Measurements from ENCODE around the gene ATP5F1D.

Gene ATP5F1D

DNA sequence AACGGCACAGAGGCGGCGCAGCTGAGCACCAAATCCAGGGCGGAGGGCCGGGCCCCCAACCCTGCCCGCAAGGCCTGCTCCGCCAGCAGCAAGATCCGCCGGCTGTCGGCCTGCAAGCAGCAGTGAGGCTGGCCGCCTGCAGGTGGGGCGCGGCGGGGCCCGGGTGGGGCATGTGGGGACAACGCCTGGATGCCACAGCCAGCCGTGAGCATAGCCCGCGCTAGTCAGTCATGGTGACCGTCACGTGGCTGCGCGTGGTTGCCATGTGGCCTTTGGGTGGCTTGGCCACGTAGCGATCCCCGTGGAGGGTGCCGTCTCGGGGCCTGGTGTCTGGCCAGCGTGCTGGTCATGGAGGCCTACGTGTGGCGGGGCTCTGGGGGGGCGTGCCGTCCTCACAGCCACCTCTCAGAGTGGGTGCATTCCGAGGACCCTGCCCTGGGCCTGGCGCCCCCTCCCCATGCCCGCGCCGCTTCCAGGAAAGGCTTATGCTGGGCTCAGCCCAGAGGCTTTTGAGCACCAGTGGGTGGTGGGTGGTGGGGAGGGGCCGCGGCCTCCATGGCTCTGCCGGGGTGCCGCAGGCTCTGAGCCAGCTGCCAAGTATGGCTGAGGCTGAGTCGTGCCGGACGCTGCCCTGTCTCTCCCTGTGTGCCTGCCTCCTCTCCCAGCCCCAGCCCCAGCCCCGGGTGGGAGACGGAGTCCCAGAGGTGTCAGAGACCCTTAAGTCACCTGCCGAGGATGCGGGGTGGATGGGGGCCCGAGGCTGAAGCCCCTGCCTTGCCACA, 14.8 kb upstream of the ATP5F1D start:
- no peak for FAIRE-seq
- TF ChIP-seq SPI1 (IDR thresholded peaks at IDR 0.05; ENCODE audit: low read depth, low read length) (no peak), PAX5 (IDR thresholded peaks at IDR 0.05; ENCODE audit: insufficient read depth, low read length, severe bottlenecking) (no peak), POLR2AphosphoS5 (IDR thresholded peaks at IDR 0.05; ENCODE audit: low read depth, low read length) (no peak), POU2F2 (IDR thresholded peaks at IDR 0.05; ENCODE audit: low read depth, low read length) (no peak), POLR2A (IDR thresholded peaks at IDR 0.05; ENCODE audit: low read depth, low read length) (no peak), TAF1 (IDR thresholded peaks at IDR 0.05; ENCODE audit: low read depth, low read length) (no peak)
- no peak for DNase-seq (ENCODE audit: insufficient read length, low spot score)

- no peak for FAIRE-seq
- no peak for TF ChIP-seq POU2F2 (IDR thresholded peaks at IDR 0.05; ENCODE audit: low read depth, low read length)
- TF ChIP-seq SPI1 (IDR thresholded peaks at IDR 0.05; ENCODE audit: low read depth, low read length) = no peak
- TF ChIP-seq POLR2A (IDR thresholded peaks at IDR 0.05; ENCODE audit: low read depth, low read length) = no peak
- no peak for TF ChIP-seq PAX5 (IDR thresholded peaks at IDR 0.05; ENCODE audit: insufficient read depth, low read length, severe bottlenecking)
- TF ChIP-seq TAF1 (IDR thresholded peaks at IDR 0.05; ENCODE audit: low read depth, low read length) = no peak
- TF ChIP-seq POLR2AphosphoS5 (IDR thresholded peaks at IDR 0.05; ENCODE audit: low read depth, low read length) = no peak
- DNase-seq (ENCODE audit: insufficient read length, low spot score) = no peak
These were observed 14.1 kb upstream of the ATP5F1D start for GRCh38 chr19:1227304-1228054.

DNA sequence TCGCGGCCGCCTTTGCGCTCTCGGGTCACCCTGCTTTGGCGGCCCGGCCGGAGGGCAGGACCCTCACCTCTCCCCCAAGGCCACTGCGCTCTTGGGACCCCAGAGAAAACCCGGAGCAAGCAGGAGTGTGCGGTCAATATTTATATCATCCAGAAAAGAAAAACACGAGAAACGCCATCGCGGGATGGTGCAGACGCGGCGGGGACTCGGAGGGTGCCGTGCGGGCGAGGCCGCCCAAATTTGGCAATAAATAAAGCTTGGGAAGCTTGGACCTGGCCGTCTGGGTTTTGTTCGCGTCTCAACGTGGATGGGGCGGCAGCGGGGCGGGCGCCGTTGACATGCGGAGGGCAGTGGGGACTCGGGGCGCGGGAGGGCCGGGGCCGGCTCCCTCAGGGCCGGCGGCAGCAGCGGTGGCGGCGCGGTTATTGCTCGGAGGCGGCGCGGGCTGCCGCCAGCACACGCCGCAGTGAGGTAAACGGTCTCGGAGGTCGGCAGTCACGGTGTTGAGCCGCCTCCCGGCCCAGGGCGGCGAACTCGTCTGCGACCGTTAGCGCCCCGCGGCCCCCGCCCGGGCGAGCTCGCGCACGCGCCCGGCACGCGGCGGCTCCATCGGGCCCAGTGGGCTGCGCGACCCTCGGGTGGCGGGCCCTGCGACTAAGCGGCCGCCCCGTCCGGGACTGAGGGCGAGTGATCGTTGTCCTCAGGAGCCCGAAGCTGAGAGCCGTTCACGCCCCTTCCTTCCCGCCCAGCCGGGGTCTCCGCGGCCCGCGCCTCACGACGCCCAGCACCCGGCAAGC, 13.2 kb upstream of the ATP5F1D start:
- no peak for FAIRE-seq
- TF ChIP-seq TAF1 (IDR thresholded peaks at IDR 0.05; ENCODE audit: low read depth, low read length) (no peak), POLR2A (IDR thresholded peaks at IDR 0.05; ENCODE audit: low read depth, low read length) (no peak), PAX5 (IDR thresholded peaks at IDR 0.05; ENCODE audit: insufficient read depth, low read length, severe bottlenecking) (no peak), SPI1 (IDR thresholded peaks at IDR 0.05; ENCODE audit: low read depth, low read length) (no peak), POLR2AphosphoS5 (IDR thresholded peaks at IDR 0.05; ENCODE audit: low read depth, low read length) (no peak), POU2F2 (IDR thresholded peaks at IDR 0.05; ENCODE audit: low read depth, low read length) (no peak)
- DNase-seq (ENCODE audit: insufficient read length, low spot score) = no peak

- TF ChIP-seq POLR2AphosphoS5 (IDR thresholded peaks at IDR 0.05; ENCODE audit: low read depth, low read length) (no peak), POLR2A (IDR thresholded peaks at IDR 0.05; ENCODE audit: low read depth, low read length) (no peak), TAF1 (IDR thresholded peaks at IDR 0.05; ENCODE audit: low read depth, low read length) (no peak), SPI1 (IDR thresholded peaks at IDR 0.05; ENCODE audit: low read depth, low read length) (no peak), POU2F2 (IDR thresholded peaks at IDR 0.05; ENCODE audit: low read depth, low read length) (no peak), PAX5 (IDR thresholded peaks at IDR 0.05; ENCODE audit: insufficient read depth, low read length, severe bottlenecking) (no peak)
- FAIRE-seq (no peak), DNase-seq (ENCODE audit: insufficient read length, low spot score) (no peak)
These were observed 12.3 kb upstream of the ATP5F1D start for GRCh38 chr19:1229056-1229923.

- no peak for TF ChIP-seq POLR2AphosphoS5 (IDR thresholded peaks at IDR 0.05; ENCODE audit: low read depth, low read length)
- TF ChIP-seq POU2F2 (IDR thresholded peaks at IDR 0.05; ENCODE audit: low read depth, low read length) = no peak
- TF ChIP-seq POLR2A (IDR thresholded peaks at IDR 0.05; ENCODE audit: low read depth, low read length) = no peak
- FAIRE-seq = no peak
These were observed 11.4 kb upstream of the ATP5F1D start for GRCh38 chr19:1229924-1230782.

GRCh38 chr19:1230783-1231489, 10.6 kb upstream of the ATP5F1D start:
- DNase-seq (ENCODE audit: insufficient read length, low spot score) (no peak), FAIRE-seq (no peak)
- no peak for TF ChIP-seq POLR2AphosphoS5 (IDR thresholded peaks at IDR 0.05; ENCODE audit: low read depth, low read length)

More at GRCh38 chr19:1229924-1230782, 11.4 kb upstream of the ATP5F1D start:
- DNase-seq (ENCODE audit: insufficient read length, low spot score) = no peak

DNA sequence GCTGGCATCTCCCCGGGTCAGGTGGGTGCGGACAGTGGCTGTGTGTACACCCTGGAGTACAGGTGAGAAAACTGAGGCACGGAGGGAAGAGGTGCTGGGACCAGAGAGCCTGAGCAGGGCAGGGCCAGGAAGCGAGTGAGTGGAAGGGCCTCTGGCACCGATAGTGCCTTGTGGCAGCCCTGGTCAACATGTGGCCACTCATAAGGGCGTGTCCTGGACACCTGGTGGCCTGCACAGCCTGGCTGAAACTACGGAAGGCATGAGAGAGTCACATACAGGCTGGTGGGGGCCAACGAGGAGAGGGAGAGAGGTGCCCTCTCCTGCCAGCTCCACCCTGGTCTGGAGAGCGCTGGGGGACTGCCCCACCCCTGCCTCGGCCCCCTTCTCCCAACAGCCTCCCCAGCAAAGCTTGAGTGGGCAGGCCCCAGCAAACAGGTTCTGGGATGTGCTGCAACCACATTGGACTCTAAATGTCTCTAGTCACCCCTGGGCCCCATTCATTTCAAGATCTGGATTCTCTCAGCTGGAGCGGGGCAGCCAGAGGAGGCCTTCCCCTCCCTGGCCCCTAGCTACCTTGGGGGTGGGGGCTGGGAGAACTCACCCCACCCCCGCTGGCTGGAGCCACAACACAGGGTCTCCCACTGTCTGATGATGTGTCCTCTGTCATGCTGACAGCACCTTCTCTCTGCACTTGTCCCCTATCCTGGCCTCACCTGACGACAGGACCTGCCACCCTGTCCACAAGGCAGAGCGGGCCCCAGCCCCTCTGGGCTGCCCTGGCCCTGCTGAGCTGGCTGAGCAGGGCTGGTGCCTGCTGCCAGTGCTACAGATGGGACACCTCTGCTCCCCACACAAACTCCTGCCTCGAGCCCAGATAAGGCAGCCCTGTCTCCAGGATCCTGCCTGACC, 9.6 kb upstream of the ATP5F1D start:
- FAIRE-seq = no peak
- TF ChIP-seq POLR2AphosphoS5 (IDR thresholded peaks at IDR 0.05; ENCODE audit: low read depth, low read length) (no peak), POLR2A (IDR thresholded peaks at IDR 0.05; ENCODE audit: low read depth, low read length) (no peak), POU2F2 (IDR thresholded peaks at IDR 0.05; ENCODE audit: low read depth, low read length) (no peak), PAX5 (IDR thresholded peaks at IDR 0.05; ENCODE audit: insufficient read depth, low read length, severe bottlenecking) (no peak), SPI1 (IDR thresholded peaks at IDR 0.05; ENCODE audit: low read depth, low read length) (no peak), TAF1 (IDR thresholded peaks at IDR 0.05; ENCODE audit: low read depth, low read length) (no peak)
- DNase-seq (ENCODE audit: insufficient read length, low spot score) = no peak
